BLaER1 treated with 17β-estradiol and CSF1 and Interleukin-3, amounts not matched to agents 10 nM and 100 nM (cell line): ENCODE data around the gene CHST15.
A peak's percentile ranks its signal among the peaks of the same experiment; 100 is the strongest.

Experiments used
- H3K27ac ChIP-seq, 11 experiments: shearing (Covaris generic); formaldehyde crosslinking; 2 replicates each; pipeline ENCODE4 v1.8.1; 2022
- H3K27me3 ChIP-seq, 11 experiments: shearing (Covaris generic); formaldehyde crosslinking; 2 replicates each; pipeline ENCODE4 v1.8.1; 2022
- H3K36me3 ChIP-seq, 11 experiments: shearing (Covaris generic); formaldehyde crosslinking; 2 replicates each; pipeline ENCODE4 v1.8.1; 2022
- H3K4me1 ChIP-seq, 10 experiments: shearing (Covaris generic); formaldehyde crosslinking; 2 replicates each; pipeline ENCODE4 v1.8.1; 2022
- H3K4me2 ChIP-seq, 11 experiments: shearing (Covaris generic); formaldehyde crosslinking; 2 replicates each; pipeline ENCODE4 v1.8.1; 2022
- H3K4me3 ChIP-seq, 10 experiments: shearing (Covaris generic); formaldehyde crosslinking; 2 replicates each; pipeline ENCODE4 v1.8.1; 2022
- H3K9ac ChIP-seq, 11 experiments: shearing (Covaris generic); formaldehyde crosslinking; 2 replicates each; pipeline ENCODE4 v1.8.1; 2022
- H3K9me3 ChIP-seq, 11 experiments: shearing (Covaris generic); formaldehyde crosslinking; replicated peaks in 1 of 11; 2 replicates each; pipeline ENCODE4 v1.8.1; 2022
- H4K20me1 ChIP-seq, 11 experiments: shearing (Covaris generic); formaldehyde crosslinking; 2 replicates each; pipeline ENCODE4 v1.8.1; 2022
- Cebpa-rat ChIP-seq, 11 experiments: shearing (Covaris generic); IDR thresholded peaks; 2 replicates each; pipeline ENCODE4 v1.8.1; 2022

CHST15 gene

DNA sequence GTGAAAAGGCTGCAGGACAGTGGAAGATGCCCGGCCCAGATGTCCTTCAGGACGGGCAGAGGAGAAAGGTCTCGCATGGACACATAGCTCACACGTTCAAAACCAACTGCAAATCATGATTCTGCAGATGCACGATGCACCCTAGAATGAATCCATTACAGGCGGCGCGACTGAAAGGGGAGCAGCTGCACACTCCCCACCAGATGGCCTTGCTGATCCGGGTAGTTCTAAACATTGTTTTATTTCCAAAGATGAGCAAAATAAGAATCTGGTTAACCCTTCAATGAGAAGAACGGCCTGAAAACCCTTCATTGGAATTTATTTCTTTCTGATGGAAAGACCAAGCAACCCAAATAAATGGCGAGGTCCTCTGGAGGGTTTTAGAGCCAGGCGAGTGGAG lies 33.8 kb downstream of the CHST15 start:
- Histone ChIP-seq H3K4me3 (no peak overlapping the region), H3K36me3 (peaks cover 56 to 96% (median 83%) of the 10 kb centered on the region in 11 experiments), H3K4me2 (peak overlapping the region in 5 of 11 experiments; percentile 36 to 87 (median 60); a peak in 6 of 22 replicates), H4K20me1 (peaks cover 23 to 100% (median 80%) of the 10 kb centered on the region in 11 experiments; a peak in 19 of 22 replicates), H3K9me3 (peaks cover 0 to 20% (median 0%) of the 10 kb centered on the region in 11 experiments; a peak in 10 of 22 replicates), H3K4me1 (peaks cover 81 to 100% (median 92%) of the 10 kb centered on the region in 10 experiments), H3K9ac (no peak overlapping the region), H3K27me3 (no peaks in the 10 kb centered on the region), H3K27ac (peak overlapping the region in 1 of 11 experiments; percentile 59; a peak in 2 of 22 replicates)
- TF ChIP-seq Cebpa-rat (IDR thresholded peaks at IDR 0.05), result no peak

DNA sequence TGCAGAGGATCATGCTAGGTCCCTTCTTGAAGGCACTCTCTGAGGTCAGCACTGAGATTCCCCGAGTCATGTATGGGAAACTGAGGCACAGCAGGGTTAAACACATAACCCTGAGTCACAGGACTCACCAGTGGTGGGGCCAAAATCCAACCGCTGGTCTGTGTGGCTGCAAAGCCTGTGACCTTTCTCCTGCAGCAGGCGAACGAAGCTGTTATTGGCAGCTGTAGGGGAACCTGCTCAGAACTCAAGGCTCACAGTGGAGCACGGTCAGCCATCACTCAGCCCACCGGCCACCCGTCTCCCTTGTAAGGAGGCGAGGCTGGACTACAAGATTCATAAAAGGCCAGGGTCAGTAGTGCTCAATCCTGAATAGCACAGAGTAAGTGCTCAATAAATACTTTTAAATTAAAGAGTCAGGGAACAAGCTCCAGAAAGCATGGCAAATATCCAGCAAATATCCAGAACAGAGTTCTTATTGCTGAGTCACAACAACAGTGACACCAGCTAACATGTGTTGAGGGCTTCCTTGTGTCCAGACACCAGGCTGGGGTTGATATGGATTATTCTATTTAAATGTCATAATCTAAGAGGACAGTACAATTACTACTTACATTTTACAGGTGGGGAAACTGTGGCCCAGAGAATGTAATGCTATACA lies 34.9 kb downstream of the CHST15 start:
- Histone ChIP-seq H3K36me3 (peaks cover 56 to 93% (median 84%) of the 10 kb centered on the region in 11 experiments), H3K9ac (peak overlapping the region in 4 of 11 experiments; percentile 5 to 19 (median 13); a peak in 2 of 22 replicates), H3K27ac (peak overlapping the region in 7 of 11 experiments; percentile 4 to 59 (median 22); a peak in 6 of 22 replicates), H3K4me1 (peaks cover 82 to 100% (median 92%) of the 10 kb centered on the region in 10 experiments), H3K27me3 (no peaks in the 10 kb centered on the region), H3K4me2 (peak overlapping the region in 9 of 11 experiments; percentile 16 to 87 (median 60); a peak in 16 of 22 replicates), H3K9me3 (peaks cover 0 to 20% (median 0%) of the 10 kb centered on the region in 11 experiments; a peak in 10 of 22 replicates), H4K20me1 (peaks cover 27 to 100% (median 87%) of the 10 kb centered on the region in 11 experiments; a peak in 19 of 22 replicates), H3K4me3 (no peak overlapping the region)
- TF ChIP-seq Cebpa-rat (IDR thresholded peaks at IDR 0.05), result no peak

DNA sequence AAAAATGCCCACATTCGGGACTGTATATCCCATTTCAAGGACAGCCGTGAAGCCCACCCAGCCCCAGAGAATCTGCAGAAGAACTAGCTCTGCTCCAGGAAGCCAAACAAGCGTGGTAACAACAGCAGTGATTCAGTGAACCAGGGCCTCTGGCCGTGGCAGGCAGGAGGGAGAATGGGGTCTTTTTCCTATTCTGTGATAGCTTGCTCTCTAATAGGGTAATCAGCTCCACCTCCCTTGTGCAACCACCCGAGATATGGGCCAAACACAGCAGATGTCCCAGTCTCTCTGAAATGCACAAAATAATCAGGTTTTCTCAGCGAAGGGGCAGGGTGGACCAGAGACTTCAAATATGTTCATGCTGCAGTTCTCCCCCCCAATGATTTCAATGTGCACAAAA lies 35.8 kb downstream of the CHST15 start:
- peak overlapping the region in 7 of 11 experiments; percentile 5 to 59 (median 29); a peak in 6 of 22 replicates for H3K27ac ChIP-seq
- H3K27me3 ChIP-seq, result no peaks in the 10 kb centered on the region
- peaks cover 82 to 100% (median 92%) of the 10 kb centered on the region in 10 experiments for H3K4me1 ChIP-seq
- H3K9ac ChIP-seq, result peak overlapping the region in 2 of 11 experiments; percentile 11 to 12; a peak in 3 of 22 replicates
- TF ChIP-seq Cebpa-rat (IDR thresholded peaks at IDR 0.05), result no peak
- H3K36me3 ChIP-seq, result peaks cover 60 to 93% (median 86%) of the 10 kb centered on the region in 11 experiments
- no peak overlapping the region for H3K4me3 ChIP-seq
- peaks cover 0 to 20% (median 0%) of the 10 kb centered on the region in 11 experiments; a peak in 10 of 22 replicates for H3K9me3 ChIP-seq
- H4K20me1 ChIP-seq, result peaks cover 33 to 100% (median 90%) of the 10 kb centered on the region in 11 experiments; a peak in 19 of 22 replicates
- H3K4me2 ChIP-seq, result peak overlapping the region in 10 of 11 experiments; percentile 3 to 87 (median 70); a peak in 16 of 22 replicates

DNA sequence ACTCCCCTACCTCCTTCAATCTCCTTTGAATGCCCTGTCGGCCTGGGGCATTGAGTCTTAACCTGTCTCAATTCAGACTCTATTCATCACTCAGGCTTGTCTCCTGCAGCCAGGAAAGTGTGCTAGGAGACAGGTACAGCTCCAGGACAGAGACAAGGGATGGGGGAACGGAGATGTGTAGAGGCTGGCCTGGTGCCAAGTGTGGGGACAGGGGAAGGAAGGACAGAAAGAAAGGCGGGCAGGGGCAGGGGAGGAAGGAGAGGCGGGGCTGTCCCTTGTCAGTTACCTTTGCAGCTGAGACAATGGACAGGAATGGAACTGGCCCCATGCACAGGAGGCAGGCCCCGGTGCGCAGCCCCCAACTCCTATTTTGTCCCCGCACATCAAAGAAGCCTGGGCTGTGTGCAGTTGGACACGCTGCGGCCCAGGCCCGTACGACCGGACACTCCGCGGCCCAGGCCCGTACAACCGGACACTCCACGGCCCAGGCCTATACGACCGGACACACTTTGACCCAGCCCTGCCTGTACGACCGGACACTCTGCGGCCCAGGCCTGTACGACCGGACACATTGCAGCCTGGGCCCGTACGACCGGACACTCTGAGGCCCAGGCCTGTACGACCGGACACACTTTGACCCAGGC lies 36.9 kb downstream of the CHST15 start:
- H3K4me1 ChIP-seq, result peaks cover 88 to 99% (median 93%) of the 10 kb centered on the region in 10 experiments
- peak overlapping the region in 8 of 11 experiments; percentile 5 to 64 (median 54); a peak in 11 of 22 replicates for H3K27ac ChIP-seq
- H3K27me3 ChIP-seq, result no peaks in the 10 kb centered on the region
- peak overlapping the region; percentile 45 to 87 (median 73) for H3K4me2 ChIP-seq
- peak overlapping the region in 1 of 10 experiments; percentile 8; a peak in 1 of 20 replicates for H3K4me3 ChIP-seq
- peaks cover 0 to 20% (median 0%) of the 10 kb centered on the region in 11 experiments; a peak in 10 of 22 replicates for H3K9me3 ChIP-seq
- no peak for TF ChIP-seq Cebpa-rat (IDR thresholded peaks at IDR 0.05)
- peaks cover 35 to 100% (median 81%) of the 10 kb centered on the region in 11 experiments; a peak in 19 of 22 replicates for H4K20me1 ChIP-seq
- H3K36me3 ChIP-seq, result peaks cover 60 to 93% (median 83%) of the 10 kb centered on the region in 11 experiments
- peak overlapping the region in 2 of 11 experiments; percentile 11 to 28; a peak in 1 of 22 replicates for H3K9ac ChIP-seq

DNA sequence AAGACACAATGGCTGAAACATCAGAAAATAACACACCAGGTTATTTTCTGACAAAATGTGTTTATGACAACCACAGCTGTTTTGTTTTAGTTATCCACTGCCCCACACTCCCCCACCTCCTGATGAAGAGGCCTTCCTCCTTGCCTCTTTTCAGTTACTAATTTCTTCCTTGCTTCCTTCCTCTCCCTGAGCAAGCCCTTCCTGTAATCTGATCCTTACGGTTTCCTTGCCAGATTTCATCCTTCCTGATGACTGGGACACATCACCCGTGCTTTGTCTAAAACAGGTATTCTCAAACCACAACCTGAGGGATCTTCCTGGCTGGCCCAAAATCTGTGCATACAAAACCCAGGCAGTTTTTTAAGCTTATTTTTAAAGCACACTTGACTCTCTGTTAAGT lies 39.4 kb downstream of the CHST15 start:
- Histone ChIP-seq H3K4me2 (peak overlapping the region; percentile 45 to 87 (median 73)), H3K9ac (peak overlapping the region in 8 of 11 experiments; percentile 9 to 41 (median 22); a peak in 8 of 22 replicates), H3K36me3 (peaks cover 60 to 93% (median 83%) of the 10 kb centered on the region in 11 experiments), H4K20me1 (peaks cover 23 to 100% (median 80%) of the 10 kb centered on the region in 11 experiments; a peak in 19 of 22 replicates), H3K4me1 (peaks cover 87 to 100% (median 98%) of the 10 kb centered on the region in 10 experiments), H3K27ac (peak overlapping the region in 9 of 11 experiments; percentile 3 to 64 (median 56); a peak in 17 of 22 replicates), H3K9me3 (peaks cover 0 to 20% (median 0%) of the 10 kb centered on the region in 11 experiments; a peak in 10 of 22 replicates), H3K4me3 (peak overlapping the region in 6 of 10 experiments; percentile 3 to 27 (median 14); a peak in 4 of 20 replicates), H3K27me3 (no peaks in the 10 kb centered on the region)
- TF ChIP-seq Cebpa-rat (IDR thresholded peaks at IDR 0.05), result no peak

DNA sequence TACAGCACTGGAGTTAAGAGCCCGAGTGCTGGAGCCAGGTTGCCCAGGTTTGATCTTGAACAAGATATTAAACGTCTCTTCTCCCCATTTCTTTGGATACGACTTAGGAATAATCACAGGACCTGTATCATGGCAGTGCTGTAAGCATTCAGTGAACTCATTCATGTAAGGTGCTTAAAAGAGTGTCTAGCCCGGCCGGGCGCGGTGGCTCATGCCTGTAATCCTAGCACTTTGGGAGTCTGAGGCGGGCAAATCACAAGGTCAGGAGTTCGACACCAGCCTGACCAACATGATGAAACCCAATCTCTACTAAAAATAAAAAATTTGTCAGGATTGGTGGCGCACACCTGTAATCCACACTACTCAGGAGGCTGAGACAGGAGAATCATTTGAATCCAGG lies 40.8 kb downstream of the CHST15 start:
- peaks cover 15 to 100% (median 80%) of the 10 kb centered on the region in 11 experiments; a peak in 18 of 22 replicates for H4K20me1 ChIP-seq
- H3K4me1 ChIP-seq, result peaks cover 73 to 100% (median 89%) of the 10 kb centered on the region in 10 experiments

DNA sequence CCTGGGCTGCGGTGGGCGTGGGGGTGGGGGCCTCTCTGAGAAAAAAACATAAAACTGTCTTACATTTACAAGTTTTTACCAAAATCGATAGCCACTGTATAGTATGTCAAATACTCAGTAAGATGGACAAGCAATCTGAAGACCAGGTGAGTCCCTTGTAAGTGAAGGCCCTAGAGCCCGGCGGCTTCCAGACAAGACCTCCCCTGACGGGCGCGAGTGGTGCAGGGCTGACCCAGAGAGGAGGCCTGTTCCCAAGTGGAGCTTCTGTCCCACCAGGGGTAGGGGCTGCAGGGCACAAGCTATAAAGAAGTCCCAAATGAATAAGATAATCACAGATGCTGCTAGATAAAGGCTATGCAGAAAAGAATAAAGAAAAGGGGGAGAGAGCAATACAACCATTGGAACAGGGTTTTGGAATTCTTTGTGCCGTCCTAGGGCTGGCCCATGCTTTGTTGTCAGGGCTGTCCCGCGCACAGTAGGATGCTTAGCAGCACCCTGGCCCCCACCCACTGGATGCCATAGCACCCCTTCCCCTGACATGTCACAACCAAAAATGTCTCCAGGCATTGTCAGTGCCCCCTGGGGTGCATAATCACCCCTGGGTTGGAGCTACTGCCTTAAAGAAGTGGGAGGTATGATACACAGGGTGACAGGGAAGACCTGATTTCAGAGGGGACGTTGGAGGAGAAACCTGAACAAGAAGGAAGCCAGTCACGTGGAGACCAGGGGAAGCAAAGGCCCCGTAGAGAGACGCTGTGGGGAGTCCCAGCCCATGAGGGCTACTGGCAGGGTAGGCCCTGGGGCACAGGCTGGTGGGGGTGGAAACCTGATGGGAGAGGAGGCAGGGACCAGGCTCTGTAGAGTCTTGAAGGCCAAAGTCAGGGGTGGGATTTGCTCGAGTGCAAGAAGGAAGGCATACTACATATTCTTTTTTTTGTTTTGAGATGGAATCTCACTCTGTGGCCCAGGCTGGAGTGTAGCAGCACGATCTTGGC lies 43.1 kb downstream of the CHST15 start:
- Histone ChIP-seq H3K27ac (peak overlapping the region in 7 of 11 experiments; percentile 4 to 46 (median 19); a peak in 7 of 22 replicates), H3K4me3 (no peak overlapping the region), H3K9me3 (peaks cover 0 to 25% (median 9%) of the 10 kb centered on the region in 11 experiments; a peak in 9 of 22 replicates), H3K4me1 (peaks cover 61 to 100% (median 85%) of the 10 kb centered on the region in 10 experiments), H3K4me2 (peak overlapping the region in 10 of 11 experiments; percentile 4 to 57 (median 25); a peak in 15 of 22 replicates), H4K20me1 (peaks cover 4 to 100% (median 82%) of the 10 kb centered on the region in 11 experiments; a peak in 17 of 22 replicates), H3K27me3 (no peaks in the 10 kb centered on the region), H3K9ac (0 out of 22 replicates have a peak overlapping the region, but pooled peaks of 1 of the 11 experiments have one; percentile 0), H3K36me3 (peaks cover 77 to 93% (median 83%) of the 10 kb centered on the region in 11 experiments)
- TF ChIP-seq Cebpa-rat (IDR thresholded peaks at IDR 0.05), result no peak

More for the DNA sequence above, 40.8 kb downstream of the CHST15 start:
- Histone ChIP-seq H3K27ac (peak overlapping the region in 6 of 11 experiments; percentile 4 to 59 (median 40); a peak in 7 of 22 replicates), H3K9ac (no peak overlapping the region; a peak in 2 of 22 replicates), H3K27me3 (no peaks in the 10 kb centered on the region), H3K36me3 (peaks cover 64 to 93% (median 83%) of the 10 kb centered on the region in 11 experiments), H3K4me3 (no peak overlapping the region), H3K9me3 (peaks cover 0 to 27% (median 0%) of the 10 kb centered on the region in 11 experiments; a peak in 10 of 22 replicates), H3K4me2 (peak overlapping the region; percentile 10 to 87 (median 73); a peak in 11 of 22 replicates)
- no peak for TF ChIP-seq Cebpa-rat (IDR thresholded peaks at IDR 0.05)
